RWPE1 (cell line): ENCODE results near the gene SRGAP1.
"Not testable (repeated sequence)": the region's sequence is repeated elsewhere in the genome, so short reads cannot be mapped to it uniquely, and the experiment has no call there.

Experiments used
- CTCF ChIA-PET: fragments of 350-600 bp; sonication (Branson Sonifier 250); formaldehyde crosslinking; extraction: SDS; loops from one replicate; lab custom pipeline; 2021; lab: Yijun Ruan, JAX
- POLR2A ChIA-PET: fragments of 400-600 bp; formaldehyde crosslinking; extraction: SDS; loops from one replicate; lab custom pipeline; 2020; ENCODE audit warnings: antibody characterized with exemption; ENCODE audit not compliant: low non-redundant PET; lab: Yijun Ruan, JAX
- DNase-seq: peaks from one replicate; pipeline ENCODE4 v3.0.0; 2012; ENCODE audit warnings: low spot score
- H3K27ac ChIP-seq: fragments of 450-650 bp; 2 replicates; pipeline ENCODE4 v1.5.1; 2017
- CTCF ChIP-seq: fragments of 450-650 bp; conservative IDR thresholded peaks from 2 replicates; pipeline ENCODE4 v1.5.1; 2017; ENCODE audit warnings: low read depth, mild to moderate bottlenecking

Gene SRGAP1

GRCh38 chr12:64007853-64008252, 163.4 kb downstream of the SRGAP1 start:
- no peak overlapping the region for H3K27ac ChIP-seq
- CTCF ChIA-PET: interaction anchor here (0.5 kb wide), 1 partner anchor 165 kb away, joined by 3 read pairs; no protein-coding TSS in a partner anchor
- POLR2A ChIA-PET: no interaction called here
- no peak for TF ChIP-seq CTCF
- no peak for DNase-seq

GRCh38 chr12:64008596-64008995, 164.1 kb downstream of the SRGAP1 start:
- ChIA-PET POLR2A (no interaction called here), CTCF (no interaction called here)
- no peak overlapping the region for H3K27ac ChIP-seq
- no peak for DNase-seq
- no peak for TF ChIP-seq CTCF

GRCh38 chr12:64009321-64010068, 165.0 kb downstream of the SRGAP1 start:
- POLR2A ChIA-PET: no interaction called here

GRCh38 chr12:64010069-64010686, 165.7 kb downstream of the SRGAP1 start:
- ChIA-PET CTCF (interaction anchor here (1.2 kb wide), 1 partner anchor 246 kb away, joined by 3 read pairs; no protein-coding TSS in a partner anchor), POLR2A (no interaction called here)
- no peak for DNase-seq
- TF ChIP-seq CTCF: no peak
- H3K27ac ChIP-seq: no peak overlapping the region

More at GRCh38 chr12:64009321-64010068, 165.0 kb downstream of the SRGAP1 start:
- no peak for DNase-seq
- H3K27ac ChIP-seq: no peak overlapping the region
- TF ChIP-seq CTCF: no peak
- CTCF ChIA-PET: interaction anchor here (1.2 kb wide), 1 partner anchor 247 kb away, joined by 3 read pairs; no protein-coding TSS in a partner anchor

- no peak for TF ChIP-seq CTCF
- ChIA-PET POLR2A (no interaction called here), CTCF (no interaction called here)
- DNase-seq: no peak
- no peak overlapping the region for H3K27ac ChIP-seq
Observed at GRCh38 chr12:64016521-64016920, 172.0 kb downstream of the SRGAP1 start.

GRCh38 chr12:64018116-64018515, 173.6 kb downstream of the SRGAP1 start:
- POLR2A ChIA-PET, H3K27ac ChIP-seq, CTCF ChIA-PET, DNase-seq: not testable (repeated sequence)

GRCh38 chr12:64018524-64018923, 174.0 kb downstream of the SRGAP1 start:
- TF ChIP-seq CTCF: no peak
- H3K27ac ChIP-seq: no peak overlapping the region
- DNase-seq: no peak
- ChIA-PET POLR2A (no interaction called here), CTCF (no interaction called here)
